Activated naive CD4-positive, alpha-beta T cell treated with anti-CD3 and anti-CD28 coated beads, Interleukin-2, amount 50 U/mL, for 72 hours (primary cell): ENCODE data around the gene PTPRO. TPM values are rescaled to one million over a fixed set of nuclear protein-coding genes. Genes with fewer than 3 reads are reported as not detected.
A peak's percentile ranks its signal among the peaks of the same experiment; 100 is the strongest.

Experiments used
- ATAC-seq, 2 donors: fragments of 150-1000 bp; cut with Tn5 transposase; 2 replicates each; pipeline ENCODE4 v1.10.0; 2021; ENCODE audit warnings: mild to moderate bottlenecking in 2 of 2, moderate library complexity in 2 of 2
- DNase-seq, 2 donors: peaks; one replicate each; pipeline ENCODE4 v3.0.0; 2021 to 2022; ENCODE audit warnings: low spot score in 2 of 2
- H3K27ac Mint-ChIP-seq, 2 donors: one replicate each; pipeline ENCODE4 v1.8.0; 2022; ENCODE audit warnings: mild to moderate bottlenecking in 2 of 2, mixed read lengths in 2 of 2
- H3K36me3 Mint-ChIP-seq, 2 donors: one replicate each; pipeline ENCODE4 v1.8.0; 2022; ENCODE audit warnings: mixed read lengths in 2 of 2
- H3K9me3 Mint-ChIP-seq, 2 donors: one replicate each; pipeline ENCODE4 v1.8.0; 2022; ENCODE audit warnings: mixed read lengths in 2 of 2
- total RNA-seq, 2 donors: library from RNA; stranded (reverse); gene quantifications; one replicate each; pipeline ENCODE4 v1.2.3, GENCODE V29; 2022

Gene PTPRO
- total RNA-seq, 2 donors from 2014 or later = 0.77 to 2.4 TPM

DNA sequence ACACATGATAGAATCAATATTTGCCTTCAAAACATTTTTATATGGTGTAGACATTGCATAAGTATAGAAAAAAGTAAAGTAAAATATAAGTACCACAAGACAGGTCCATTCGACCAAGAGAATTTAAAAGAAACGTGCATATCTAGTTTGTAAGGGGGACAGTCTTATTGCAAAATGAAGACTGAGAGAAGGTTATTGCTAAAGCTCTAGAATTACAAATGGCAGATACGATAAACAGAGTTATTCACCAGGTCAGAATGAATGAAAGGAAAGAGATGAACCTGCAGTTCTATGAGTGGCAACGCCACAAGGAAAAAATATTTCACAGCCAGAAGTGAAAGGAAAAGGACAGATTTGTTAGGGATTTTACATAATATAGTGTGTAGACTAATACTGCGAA, 224.8 kb downstream of the PTPRO start:
- peaks cover 20 to 61% of the 10 kb centered on the region in 2 donors for H3K36me3 Mint-ChIP-seq
- peaks cover 6 to 26% of the 10 kb centered on the region in 2 donors for H3K9me3 Mint-ChIP-seq
- DNase-seq = no peak
- peak overlapping the region in 1 of 2 donors; percentile 67 for H3K27ac Mint-ChIP-seq
- no peak for ATAC-seq

DNA sequence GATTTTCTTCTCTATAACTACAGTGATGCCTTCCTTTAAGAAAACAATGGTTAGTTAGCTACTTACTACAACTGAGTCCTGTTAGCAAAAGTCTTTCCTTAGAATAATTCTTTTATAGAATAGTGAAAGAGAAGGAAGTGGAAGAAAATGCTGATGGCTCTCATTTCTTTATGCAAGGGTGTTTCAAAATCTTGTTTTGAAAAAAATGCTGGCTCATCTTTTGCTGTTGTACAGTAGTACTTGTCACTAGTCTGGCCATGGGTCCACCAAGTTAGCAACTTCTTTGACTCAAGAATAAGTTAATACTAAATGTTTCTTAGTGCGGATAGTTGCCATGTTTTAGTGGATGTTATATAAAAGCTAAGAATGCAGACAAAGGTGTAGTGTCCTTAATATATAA, 225.4 kb downstream of the PTPRO start:
- DNase-seq = no peak
- no peak for ATAC-seq
- H3K9me3 Mint-ChIP-seq = peaks cover 6 to 25% of the 10 kb centered on the region in 2 donors
- H3K27ac Mint-ChIP-seq = peak overlapping the region in 1 of 2 donors; percentile 67
- peaks cover 20 to 62% of the 10 kb centered on the region in 2 donors for H3K36me3 Mint-ChIP-seq

DNA sequence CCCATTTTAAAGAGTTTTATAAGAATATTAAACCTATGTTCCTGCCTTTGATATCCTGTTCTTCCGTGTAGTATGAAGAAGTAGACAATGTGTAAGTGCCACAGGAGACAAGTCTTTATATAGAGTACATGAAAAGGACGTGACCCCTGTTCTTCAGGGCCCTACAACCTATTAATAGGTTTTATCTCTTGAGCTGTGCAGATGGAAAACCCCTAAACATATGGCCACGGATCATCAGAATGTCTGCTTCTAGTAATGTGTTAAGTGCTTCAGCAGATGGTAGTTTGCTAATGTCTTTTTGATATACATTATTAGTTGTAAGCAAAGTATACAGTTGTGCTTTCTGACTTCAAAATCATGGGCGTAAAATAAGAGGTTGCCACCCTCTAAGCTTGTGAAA, 228.5 kb downstream of the PTPRO start:
- no peak for DNase-seq
- peaks cover 13 to 40% of the 10 kb centered on the region in 2 donors for H3K36me3 Mint-ChIP-seq
- no peak for ATAC-seq
- H3K27ac Mint-ChIP-seq = no peak overlapping the region
- peaks cover 0 to 12% of the 10 kb centered on the region in 2 donors for H3K9me3 Mint-ChIP-seq

DNA sequence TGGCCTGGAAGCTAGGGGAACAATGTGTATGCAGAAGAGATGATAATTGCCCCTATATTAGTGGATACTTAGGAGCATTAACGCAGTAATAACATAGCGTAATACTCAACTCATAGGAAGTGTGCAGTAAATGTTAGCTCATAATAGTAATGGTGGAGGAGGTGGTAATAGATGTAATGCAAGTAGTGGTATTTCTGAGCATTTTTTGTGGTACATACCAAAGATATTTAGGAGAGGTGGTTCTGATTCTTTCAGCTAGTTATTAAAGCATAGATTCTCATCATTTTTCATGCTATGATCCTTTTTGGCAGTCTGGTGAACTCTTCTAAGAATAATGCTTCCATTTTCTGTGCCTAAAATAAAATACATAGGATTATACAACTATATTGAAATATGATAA, 233.1 kb downstream of the PTPRO start:
- no peak for DNase-seq
- Mint-ChIP-seq H3K36me3 (peaks cover 12 to 32% of the 10 kb centered on the region in 2 donors), H3K27ac (no peak overlapping the region), H3K9me3 (peaks cover 0 to 10% of the 10 kb centered on the region in 2 donors)
- no peak for ATAC-seq

DNA sequence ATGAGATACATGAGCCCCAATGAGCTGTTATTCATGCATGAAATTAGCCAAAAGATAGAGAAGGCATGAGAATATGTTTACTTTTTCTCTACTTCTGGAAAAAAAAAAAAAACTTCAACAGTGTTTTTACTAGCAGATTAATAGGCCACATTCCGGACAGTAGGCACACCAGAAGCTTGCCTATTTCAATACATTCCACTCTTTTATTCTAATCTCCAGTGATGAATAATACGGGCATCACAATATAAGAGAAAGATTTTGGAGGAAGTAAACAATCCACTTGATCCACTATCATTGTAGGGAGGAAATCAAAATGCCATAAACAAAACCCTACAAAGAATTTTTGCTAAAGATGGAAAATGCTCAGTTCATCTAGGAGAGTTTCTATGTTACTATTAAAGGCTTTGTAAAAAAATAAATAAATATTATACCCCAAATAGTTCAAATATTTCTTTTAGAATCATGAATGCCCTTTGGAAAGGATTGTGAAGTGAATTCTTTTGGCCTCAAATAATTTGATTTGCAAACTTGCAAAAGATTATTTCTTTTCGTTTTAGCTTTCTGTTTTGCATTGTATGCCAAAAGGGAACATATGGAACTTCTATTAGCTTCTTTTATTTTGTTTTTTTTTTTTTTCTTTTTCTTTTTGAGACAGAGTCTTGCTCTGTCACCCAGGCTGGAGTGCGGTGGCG, 234.2 kb downstream of the PTPRO start:
- peaks cover 12 to 24% of the 10 kb centered on the region in 2 donors for H3K36me3 Mint-ChIP-seq
- H3K27ac Mint-ChIP-seq = no peak overlapping the region
- peaks cover 0 to 6% of the 10 kb centered on the region in 2 donors for H3K9me3 Mint-ChIP-seq
- no peak for DNase-seq
- no peak for ATAC-seq

DNA sequence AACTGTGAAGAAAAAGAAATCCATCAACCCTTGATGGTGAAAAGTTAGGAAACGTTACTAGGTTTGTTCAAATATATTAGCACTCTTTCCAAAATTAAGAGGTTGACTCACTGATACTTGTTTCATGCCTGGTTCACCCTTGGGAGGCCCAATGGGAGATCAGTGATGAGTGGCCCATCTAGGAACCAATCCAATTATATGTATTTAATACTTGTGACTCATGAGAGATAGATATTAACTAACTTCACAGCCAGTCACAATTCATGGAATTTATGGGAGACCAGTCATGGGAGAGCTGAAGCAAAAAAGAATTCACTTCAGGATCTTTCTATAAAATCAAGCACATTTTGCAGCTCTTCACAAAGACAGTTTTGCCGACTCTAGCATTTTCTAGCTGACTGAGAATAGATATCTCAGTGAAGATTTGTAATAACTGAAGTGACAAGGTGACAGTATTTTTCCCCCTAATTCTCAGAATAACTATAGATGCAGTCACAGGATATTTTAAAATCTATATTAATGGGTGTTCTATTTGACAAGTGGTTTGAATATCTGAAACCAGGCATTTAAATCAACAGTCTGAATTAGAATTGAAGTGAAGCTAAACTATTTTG, 236.7 kb downstream of the PTPRO start:
- peak in 1 of 2 donors; percentile 20 for ATAC-seq
- H3K27ac Mint-ChIP-seq = no peak overlapping the region

DNA sequence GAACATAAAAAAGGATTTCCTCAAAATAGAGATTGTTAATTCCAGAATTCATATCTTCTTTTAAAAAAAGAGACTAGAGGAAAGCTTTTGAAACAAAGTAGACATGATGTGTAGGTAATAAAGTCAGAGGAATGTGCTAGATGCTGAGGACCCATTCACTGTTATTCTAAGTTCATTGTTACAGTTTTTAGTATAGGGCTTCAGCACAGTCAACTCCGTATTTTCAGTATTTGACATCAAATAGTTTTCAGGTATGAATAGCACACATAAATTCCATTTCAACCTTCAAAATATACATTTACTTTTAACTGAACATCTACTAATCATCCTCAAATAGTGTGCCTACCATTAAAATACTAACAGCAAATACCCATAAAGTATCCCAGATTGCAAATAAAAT, 239.1 kb downstream of the PTPRO start:
- DNase-seq (no peak), ATAC-seq (peak in 1 of 2 donors; percentile 74)
- peaks cover 6% of the 10 kb centered on the region in 2 donors for H3K9me3 Mint-ChIP-seq
- H3K36me3 Mint-ChIP-seq = peaks cover 13% of the 10 kb centered on the region in 2 donors
- peak overlapping the region; percentile 70 to 93 for H3K27ac Mint-ChIP-seq

More for the DNA sequence above, 236.7 kb downstream of the PTPRO start:
- peaks cover 4 to 6% of the 10 kb centered on the region in 2 donors for H3K9me3 Mint-ChIP-seq
- H3K36me3 Mint-ChIP-seq = peaks cover 12 to 13% of the 10 kb centered on the region in 2 donors
- no peak for DNase-seq

DNA sequence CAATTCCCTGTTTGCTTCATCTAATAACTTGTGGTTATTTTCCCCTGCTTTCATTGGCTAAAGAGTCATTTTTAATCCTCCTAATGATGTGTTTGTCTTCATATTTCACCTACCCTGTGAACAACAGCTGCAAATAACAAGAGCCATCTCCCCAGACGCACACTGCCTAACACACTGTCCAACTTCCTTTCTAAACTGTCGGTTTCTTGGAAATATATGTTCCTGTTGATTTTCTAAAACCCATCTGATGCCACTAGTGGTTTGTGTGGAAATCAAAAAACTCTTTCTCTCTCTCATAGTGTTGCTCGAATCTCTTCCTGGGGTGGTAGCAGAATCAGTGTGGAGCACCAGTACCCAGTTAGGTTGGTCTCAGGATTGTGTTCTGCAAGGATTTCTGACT, 240.0 kb downstream of the PTPRO start:
- Mint-ChIP-seq H3K9me3 (peaks cover 5 to 8% of the 10 kb centered on the region in 2 donors), H3K36me3 (peaks cover 10 to 16% of the 10 kb centered on the region in 2 donors), H3K27ac (peak overlapping the region; percentile 70 to 93)
- ATAC-seq = peak; percentile 48 to 58
- DNase-seq = no peak

DNA sequence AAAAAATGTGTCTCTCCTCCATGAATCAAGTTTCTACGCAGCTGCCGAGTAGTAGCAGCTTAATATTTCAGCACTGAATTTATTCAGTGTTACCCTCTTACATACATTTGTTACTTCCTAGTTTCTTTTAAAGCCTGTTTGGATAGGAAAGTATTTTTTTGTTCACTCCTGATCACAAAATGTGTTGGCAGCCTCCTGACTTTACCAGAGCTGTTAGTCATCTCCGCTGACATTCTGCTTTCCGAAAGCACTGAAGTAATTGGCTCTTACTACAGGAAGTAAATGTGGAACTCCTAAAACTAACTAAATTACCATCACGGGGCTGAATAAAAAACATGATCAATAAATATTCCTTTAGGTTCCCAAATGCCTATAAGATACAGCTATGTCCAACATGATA, 241.4 kb downstream of the PTPRO start:
- ATAC-seq (peak; percentile 75 to 93), DNase-seq (no peak)
- H3K36me3 Mint-ChIP-seq = peaks cover 0 to 16% of the 10 kb centered on the region in 2 donors
- peaks cover 0 to 11% of the 10 kb centered on the region in 2 donors for H3K9me3 Mint-ChIP-seq
- H3K27ac Mint-ChIP-seq = peak overlapping the region; percentile 92 to 93

DNA sequence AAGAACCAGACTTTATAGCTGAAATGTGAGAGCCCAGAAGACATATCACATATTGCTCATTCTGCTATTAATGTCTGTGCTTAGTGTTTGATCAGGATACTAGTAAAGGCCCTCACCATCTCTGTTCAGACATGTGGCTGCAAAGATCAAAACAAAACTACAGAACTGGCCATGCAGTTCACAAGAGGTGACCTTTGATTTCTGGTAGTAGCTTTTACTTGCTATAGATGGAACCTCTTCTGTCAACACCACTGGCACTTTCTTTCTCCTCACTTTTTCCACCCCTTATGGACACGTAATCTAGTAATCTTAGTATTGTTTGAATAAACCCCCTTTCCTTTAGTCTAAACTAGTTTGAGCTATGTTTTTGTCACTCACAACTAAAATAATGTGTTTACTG, 252.0 kb downstream of the PTPRO start:
- Mint-ChIP-seq H3K9me3 (peaks cover 11 to 21% of the 10 kb centered on the region in 2 donors), H3K27ac (peak overlapping the region in 1 of 2 donors; percentile 62), H3K36me3 (peaks cover 17 to 69% of the 10 kb centered on the region in 2 donors)
- ATAC-seq (no peak), DNase-seq (no peak)

DNA sequence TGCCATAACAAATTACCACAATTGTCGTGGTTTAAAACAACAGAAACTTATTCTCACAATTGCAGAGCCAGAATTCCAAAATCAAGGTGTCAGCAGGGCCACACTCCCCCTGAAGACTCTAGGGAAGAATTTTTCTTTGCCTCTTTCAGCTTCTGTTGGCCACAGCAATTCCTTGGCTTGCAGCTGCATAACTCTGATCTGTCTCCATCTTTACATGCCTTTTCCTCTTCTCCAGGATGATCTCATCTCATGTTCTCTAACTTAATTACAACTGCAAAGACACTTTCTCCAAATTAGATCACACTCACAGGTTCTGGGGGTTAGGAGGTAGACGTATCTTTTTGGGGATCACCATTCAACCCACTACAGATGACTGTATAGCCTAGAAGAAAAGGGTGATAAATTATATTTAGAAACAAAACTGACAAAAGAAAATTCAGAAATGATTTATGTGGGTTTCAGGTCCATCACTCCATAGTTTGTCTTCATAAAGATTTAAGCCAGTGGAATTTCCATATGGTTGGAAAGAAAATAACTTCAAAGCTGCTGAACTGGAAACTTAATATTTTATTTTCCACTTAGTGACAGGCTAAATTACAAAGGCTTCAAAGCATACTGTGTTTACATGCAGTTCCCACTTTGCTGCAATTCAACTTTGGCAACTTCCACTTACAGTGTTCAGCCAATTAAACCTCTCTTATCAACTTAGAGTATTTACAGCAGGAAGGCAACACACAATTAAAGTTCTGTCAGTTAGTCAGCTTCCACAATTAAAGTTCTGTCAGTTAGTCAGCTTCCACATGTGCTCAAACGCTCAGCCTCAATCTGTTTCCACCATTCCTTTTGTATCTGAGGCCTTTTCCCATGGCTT, 253.6 kb downstream of the PTPRO start:
- Mint-ChIP-seq H3K9me3 (peaks cover 11 to 16% of the 10 kb centered on the region in 2 donors), H3K27ac (peak overlapping the region; percentile 58 to 86), H3K36me3 (peaks cover 13 to 62% of the 10 kb centered on the region in 2 donors)
- peak; percentile 51 to 62 for ATAC-seq
- no peak for DNase-seq

DNA sequence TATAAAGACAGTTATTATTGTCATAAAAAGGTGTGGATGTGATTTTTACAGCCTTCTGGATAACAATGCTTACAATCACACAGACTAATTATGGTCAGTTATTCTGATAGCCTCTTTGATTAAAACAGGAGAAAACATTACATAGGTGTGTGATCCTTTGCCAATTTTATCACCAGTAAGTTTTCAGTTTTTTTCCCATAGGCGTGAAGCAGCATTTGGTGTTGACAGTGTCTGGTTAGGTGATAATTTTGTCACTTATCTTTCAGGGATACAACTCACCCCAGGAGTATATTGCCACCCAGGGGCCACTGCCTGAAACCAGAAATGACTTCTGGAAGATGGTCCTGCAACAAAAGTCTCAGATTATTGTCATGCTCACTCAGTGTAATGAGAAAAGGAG, 258.1 kb downstream of the PTPRO start:
- Mint-ChIP-seq H3K36me3 (peaks cover 6 to 31% of the 10 kb centered on the region in 2 donors), H3K9me3 (peaks cover 5% of the 10 kb centered on the region in 2 donors)
- ATAC-seq = peak; percentile 47 to 58

DNA sequence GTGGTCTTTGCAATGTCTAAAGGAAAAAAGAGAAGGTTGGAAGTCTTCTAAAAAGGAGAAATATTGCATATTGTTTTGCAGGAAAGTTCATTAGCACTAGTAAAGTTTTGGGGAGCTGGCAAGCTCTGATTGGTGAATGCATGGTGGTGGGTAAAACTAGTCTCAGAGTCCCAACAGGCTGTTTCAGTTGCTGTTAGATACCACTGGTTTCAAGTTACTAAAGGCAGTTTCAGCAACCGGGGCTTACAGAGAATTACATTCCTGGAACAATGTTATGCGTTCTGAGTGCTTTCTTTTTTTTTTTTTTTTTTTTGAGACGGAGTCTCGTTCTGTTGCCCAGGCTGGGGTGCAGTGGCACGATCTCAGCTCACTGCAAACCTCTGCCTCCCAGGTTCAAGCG, 258.7 kb downstream of the PTPRO start:
- Mint-ChIP-seq H3K9me3 (no peaks in the 10 kb centered on the region), H3K27ac (no peak overlapping the region), H3K36me3 (peaks cover under 1 to 25% of the 10 kb centered on the region in 2 donors)
- ATAC-seq (peak in 1 of 2 donors; percentile 20), DNase-seq (no peak)

More for the DNA sequence above, 258.1 kb downstream of the PTPRO start:
- DNase-seq = no peak
- H3K27ac Mint-ChIP-seq = no peak overlapping the region

DNA sequence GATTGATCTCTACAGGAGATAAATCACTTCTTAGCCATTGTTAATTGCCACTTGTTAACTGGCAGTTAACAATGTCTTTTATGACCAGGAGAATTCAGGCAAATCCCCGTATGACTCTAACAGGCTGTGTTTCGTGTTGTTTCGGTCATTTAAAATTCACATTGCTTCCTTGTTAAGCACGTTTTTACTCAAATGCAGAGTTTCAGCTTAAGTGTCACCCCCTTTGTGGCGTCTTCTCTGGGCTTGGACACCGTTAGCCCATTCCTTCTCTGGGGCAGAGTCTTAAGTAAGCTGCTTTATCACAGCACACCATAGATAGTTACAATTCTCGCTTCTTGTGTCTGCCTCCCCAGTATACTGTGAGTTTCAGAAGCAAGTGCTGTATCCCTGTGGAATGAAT, 261.5 kb downstream of the PTPRO start:
- Mint-ChIP-seq H3K9me3 (no peaks in the 10 kb centered on the region), H3K27ac (no peak overlapping the region), H3K36me3 (peaks cover 0 to 3% of the 10 kb centered on the region in 2 donors)
- no peak for ATAC-seq
- no peak for DNase-seq

DNA sequence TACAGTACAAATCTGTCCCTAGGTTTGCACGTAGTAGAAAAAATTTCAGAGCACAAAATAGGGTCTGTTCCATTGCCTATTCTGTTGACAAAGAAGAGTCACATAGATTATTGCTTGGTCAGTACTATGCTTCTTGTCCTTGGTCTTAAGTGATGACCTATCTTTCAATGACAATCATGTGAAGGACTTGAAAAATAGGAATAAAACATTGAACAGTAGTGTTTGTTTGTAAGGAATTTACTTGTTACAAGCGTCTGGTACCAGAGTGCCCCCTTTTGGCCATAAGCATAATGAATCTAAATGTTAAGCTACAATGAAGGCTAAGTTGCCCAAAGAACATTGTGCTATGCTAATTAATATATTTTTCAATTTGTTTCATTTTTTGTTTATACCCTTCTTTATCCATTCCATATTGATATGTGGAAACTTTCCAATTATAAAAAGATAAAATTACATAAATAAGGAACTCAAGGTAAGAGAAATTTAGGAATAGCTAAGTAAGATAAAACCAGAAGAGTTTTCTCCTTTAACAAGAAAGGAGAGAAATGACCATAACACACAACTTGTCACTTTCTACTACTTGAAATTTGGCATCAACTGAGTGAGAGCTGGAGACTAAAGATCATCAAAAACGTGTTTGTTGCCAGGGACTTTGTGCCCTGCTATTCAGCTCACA, 262.2 kb downstream of the PTPRO start:
- DNase-seq (peak in 1 of 2 donors; percentile 26), ATAC-seq (peak in 1 of 2 donors; percentile 52)
- Mint-ChIP-seq H3K9me3 (no peaks in the 10 kb centered on the region), H3K27ac (no peak overlapping the region), H3K36me3 (no peaks in the 10 kb centered on the region)

DNA sequence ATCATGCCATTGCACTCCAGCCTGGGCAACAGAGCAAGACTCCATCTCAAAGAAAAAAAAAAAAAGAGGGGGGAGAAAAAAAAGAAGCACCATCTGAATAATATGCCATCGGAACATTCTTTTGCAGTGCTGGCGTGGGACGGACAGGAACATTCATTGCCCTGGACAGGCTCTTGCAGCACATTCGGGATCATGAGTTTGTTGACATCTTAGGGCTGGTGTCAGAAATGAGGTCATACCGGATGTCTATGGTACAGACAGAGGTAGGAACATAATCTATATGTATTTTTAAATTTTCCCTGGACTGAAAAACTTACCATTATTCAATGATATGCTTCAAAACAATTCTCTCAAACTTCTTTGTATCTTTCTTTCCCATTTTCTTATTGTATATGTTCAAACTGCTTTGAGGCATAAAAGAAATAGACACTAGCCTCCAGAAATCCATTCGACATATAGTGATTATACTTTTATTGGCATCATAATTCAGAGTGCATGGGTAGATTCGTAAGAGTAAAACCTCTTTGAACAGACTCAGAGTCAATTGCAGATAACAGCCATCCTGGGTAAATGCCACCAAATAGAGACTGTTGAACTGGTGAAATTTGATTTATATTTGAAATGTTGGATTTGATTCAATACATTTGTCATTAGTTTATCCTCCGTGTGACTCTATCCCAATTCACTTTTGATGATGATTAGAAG, 267.2 kb downstream of the PTPRO start:
- Mint-ChIP-seq H3K9me3 (no peaks in the 10 kb centered on the region), H3K27ac (peak overlapping the region in 1 of 2 donors; percentile 73), H3K36me3 (no peaks in the 10 kb centered on the region)
- DNase-seq = no peak
- no peak for ATAC-seq
